Renal cortex interstitium (tissue), 11 donors: ENCODE results near the gene DNAH14. TPM values are rescaled to one million over a fixed set of nuclear protein-coding genes. Genes with fewer than 3 reads are reported as not detected.
"Not testable (repeated sequence)": the region's sequence is repeated elsewhere in the genome, so short reads cannot be mapped to it uniquely, and the experiment has no call there.

Source experiments
- DNase-seq, 11 donors: peaks; one replicate each; pipeline ENCODE4 v3.0.0-alpha.2; 2013; ENCODE audit warnings: low read depth in 9 of 11, low spot score in 4 of 11; ENCODE audit errors: extremely low read depth in 1 of 11
- polyA plus RNA-seq, 3 donors: library from polyadenylated mRNA; unstranded; fragments of 120-200 nt; gene quantifications; one replicate each; pipeline ENCODE4 v1.2.1, GENCODE V29; 2013; ENCODE audit not compliant: insufficient read length in 3 of 3

The DNAH14 gene
- polyA plus RNA-seq, 3 donors = 16.8 to 19.5 (median 16.8) TPM

DNA sequence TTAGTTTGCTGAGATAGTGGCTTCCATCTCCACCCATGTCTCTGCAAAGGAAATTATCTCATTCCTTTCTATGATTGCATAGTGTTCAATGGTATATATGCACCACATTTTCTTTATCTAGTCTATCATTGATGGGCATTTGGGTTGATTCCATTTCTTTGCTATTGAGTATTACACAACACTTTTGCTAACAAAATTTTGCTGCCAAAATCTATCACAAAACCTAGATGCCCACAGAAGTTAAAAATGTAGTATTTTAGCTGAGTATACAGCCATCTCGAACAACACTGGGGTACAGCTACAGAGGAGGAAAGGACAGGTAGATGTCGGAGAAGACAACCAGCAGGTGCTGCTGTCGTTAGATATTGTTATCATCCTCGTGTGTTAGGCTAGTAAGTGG lies 430.6 kb downstream of the DNAH14 start:
- DNase-seq = no peak

GRCh38 chr1:225361176-225361575 lies 431.7 kb downstream of the DNAH14 start:
- no peak for DNase-seq

GRCh38 chr1:225362805-225363204 lies 433.3 kb downstream of the DNAH14 start:
- DNase-seq = no peak

DNA sequence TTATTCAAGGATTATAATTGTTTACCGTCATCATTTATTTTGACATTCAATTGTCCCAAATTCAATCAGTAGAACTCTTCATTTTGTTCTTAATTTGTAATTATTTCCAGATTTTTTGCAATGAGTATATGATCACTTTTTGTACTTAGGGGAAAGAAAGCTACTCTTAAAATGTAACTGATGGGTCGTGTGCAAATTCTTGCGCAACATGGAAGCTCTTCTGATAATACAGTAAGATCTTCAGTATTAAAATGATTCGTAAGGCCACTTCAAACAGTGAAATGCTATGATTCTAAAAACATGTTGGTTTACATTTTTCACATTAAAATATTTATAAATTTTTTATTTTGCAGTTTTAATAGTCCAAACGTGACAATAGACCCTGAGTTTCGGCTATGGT lies 435.0 kb downstream of the DNAH14 start:
- DNase-seq = no peak

DNA sequence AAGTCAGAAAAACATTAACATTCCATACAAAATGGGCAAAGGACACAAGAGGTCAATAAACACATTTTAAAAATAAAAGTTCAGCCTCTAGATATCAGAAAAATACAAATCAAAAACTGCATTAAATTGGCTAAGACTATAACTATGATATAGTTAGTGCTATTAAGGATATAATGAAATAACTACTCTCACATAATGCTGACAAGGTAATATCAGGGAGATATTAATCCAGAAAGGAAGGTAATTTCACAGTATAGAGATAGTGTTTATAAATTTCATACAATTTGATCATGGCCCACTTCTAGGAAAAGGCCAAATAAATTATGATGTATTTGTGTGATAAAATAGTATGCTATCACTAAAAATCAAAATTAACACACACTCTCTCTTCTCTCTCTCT lies 436.5 kb downstream of the DNAH14 start:
- no peak for DNase-seq

- DNase-seq = no peak
These were observed 437.1 kb downstream of the DNAH14 start for GRCh38 chr1:225366552-225366951.

- no peak for DNase-seq
These were observed 438.6 kb downstream of the DNAH14 start for GRCh38 chr1:225368036-225368552.

- DNase-seq = no peak
These were observed 442.0 kb downstream of the DNAH14 start for GRCh38 chr1:225371366-225372010.

DNA sequence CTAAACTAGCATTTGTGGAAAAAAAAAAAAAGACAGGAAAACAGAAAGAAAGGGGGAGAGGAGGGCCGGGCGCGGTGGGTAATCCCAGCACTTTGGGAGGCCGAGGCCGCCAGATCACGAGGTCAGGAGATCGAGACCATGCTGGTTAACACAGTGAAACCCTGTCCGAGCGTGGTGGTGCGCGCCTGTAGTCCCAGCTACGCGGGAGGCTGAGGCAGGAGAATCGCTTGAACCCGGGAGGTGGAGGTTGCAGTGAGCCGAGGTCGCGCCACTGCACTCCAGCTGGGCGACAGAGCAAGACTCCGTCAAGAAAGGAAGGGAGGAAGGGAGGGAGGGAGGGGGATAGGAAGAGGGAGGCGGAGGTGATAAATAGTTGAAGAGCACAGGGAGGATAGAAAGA lies 443.7 kb downstream of the DNAH14 start:
- DNase-seq = no peak

GRCh38 chr1:225374996-225375395 lies 445.5 kb downstream of the DNAH14 start:
- DNase-seq = no peak

GRCh38 chr1:225378880-225379279 lies 449.4 kb downstream of the DNAH14 start:
- peak in 2 of 11 donors; percentile 2 for DNase-seq

- no peak for DNase-seq
These were observed 451.2 kb downstream of the DNAH14 start for GRCh38 chr1:225380691-225381090.

DNA sequence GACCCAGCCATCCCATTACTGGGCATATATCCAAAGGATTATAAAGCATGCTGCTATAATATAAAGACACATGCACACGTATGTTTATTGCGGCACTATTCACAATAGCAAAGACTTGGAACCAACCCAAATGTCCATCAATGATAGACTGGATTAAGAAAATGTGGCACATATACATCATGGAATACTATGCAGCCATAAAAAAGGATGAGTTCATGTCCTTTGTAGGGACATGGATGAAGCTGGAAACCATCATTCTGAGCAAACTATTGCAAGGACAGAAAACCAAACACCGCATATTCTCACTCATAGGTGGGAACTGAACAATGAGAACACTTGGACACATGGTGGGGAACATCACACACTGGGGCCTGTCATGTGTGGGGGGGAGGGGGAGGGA lies 457.4 kb downstream of the DNAH14 start:
- not testable (repeated sequence) for DNase-seq

- no peak for DNase-seq
These were observed 458.9 kb downstream of the DNAH14 start for GRCh38 chr1:225388372-225388771.

- DNase-seq = no peak
These were observed 460.4 kb downstream of the DNAH14 start for GRCh38 chr1:225389843-225390242.

DNA sequence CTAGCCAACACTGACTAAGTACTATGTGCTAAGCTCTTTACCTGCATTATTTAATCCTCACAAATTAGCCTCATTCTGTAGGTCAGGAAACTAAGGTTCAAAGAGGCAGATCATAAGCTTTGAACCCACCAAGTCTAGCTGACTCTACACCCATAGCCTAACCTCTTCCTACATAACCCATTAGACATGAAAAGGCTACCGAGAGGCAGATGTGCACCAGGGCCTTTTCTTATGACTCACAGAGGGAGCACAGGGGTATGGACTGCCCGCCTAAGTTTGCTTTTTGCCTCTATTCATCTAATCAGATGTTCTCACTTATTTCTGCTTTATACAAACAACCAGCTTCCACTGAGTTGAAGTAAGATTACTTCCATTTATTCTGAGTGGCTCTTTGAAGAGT lies 466.9 kb downstream of the DNAH14 start:
- DNase-seq = no peak

DNA sequence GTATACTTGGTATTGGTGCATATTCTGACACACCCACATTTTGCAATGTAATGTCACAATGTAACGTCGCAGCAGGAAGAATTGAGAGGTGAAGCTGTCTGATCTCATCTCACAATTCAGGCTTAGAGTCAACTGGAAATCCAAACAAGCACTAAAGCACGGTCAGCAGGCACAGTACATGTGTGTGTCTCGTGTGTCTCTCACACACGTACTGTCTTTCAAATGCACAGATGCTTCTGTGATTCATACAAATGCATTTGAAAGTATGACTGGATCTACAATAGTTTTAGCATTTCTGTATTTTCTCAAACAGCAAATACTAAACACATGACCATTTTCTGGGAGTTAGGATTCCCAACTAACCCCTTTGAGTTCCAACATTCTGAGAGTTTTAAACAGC lies 471.5 kb downstream of the DNAH14 start:
- no peak for DNase-seq

DNA sequence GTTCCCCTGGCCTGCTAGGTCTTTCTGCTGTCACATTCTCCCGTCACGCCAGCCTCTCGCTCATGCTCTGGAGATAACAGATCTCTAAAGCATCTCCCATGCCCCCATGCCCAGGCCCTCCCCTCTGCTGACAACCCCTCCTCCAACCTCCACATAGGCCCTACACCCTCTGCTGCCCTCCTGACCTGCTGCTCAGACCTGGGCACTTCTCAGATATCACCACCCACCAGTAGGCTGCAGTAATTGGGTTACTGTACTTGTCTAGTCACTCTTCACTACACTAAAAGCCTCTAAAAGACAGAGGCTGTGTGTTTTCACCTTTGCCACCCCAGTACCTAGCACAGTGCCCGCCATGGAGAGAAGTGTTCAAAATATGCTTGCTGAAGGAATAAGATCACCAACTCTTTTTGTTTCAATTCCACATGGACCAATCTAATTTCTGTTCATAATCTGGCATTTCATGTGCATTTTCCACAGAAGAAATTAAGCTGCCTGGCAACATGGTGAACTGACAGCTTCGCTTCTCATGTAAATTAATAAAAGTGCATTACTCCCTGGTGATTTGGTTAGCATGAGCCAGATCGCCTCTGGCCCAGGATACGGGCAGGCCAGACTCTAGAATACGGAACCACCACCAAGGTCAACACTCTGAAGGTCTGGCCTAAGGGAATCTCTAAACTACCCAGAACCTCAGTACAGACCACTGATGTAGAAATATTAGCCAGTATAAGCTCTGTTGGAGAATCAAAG lies 477.7 kb downstream of the DNAH14 start:
- DNase-seq = no peak

DNA sequence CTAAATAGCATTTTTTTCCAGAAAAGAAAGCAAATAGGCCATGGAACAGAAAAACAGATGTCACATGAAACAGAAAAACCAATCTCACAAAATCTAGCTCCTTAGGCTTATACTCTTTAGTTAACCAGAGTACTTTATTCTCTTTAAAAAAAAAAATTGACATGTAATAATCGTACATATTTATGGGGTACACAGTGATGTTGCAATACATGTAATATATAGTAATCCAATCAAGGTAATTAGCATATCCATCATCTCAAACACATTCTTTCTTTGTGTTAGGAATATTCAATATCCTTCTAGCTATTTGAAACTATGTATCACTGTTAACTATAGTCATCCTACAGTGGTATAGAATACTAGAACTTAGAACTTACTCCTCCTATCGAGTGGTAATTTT lies 478.3 kb downstream of the DNAH14 start:
- no peak for DNase-seq

- no peak for DNase-seq
These were observed 478.8 kb downstream of the DNAH14 start for GRCh38 chr1:225408249-225408648.

DNA sequence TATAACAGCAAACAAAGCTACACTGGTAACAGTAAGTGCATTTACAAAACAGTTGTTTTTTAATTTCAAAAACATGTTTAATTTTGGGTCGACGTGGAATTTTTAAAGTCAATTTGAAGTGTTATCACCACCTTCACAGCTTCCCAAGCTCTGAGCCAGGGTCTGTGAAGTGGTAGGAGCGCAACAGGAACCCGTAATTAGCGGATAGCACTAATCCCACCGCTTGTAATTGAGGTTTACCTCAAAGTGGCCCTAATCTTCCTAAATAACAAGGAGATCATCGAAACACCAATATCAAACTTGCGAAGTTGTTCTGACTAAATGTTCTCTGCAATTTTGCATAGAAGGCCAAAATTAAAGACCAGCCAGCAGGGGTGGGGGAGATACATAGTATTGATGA lies 479.6 kb downstream of the DNAH14 start:
- DNase-seq = no peak
